Body of pancreas (tissue), 4 donors: ENCODE data around the gene ZC3H7B.

ENCODE experiments used
- CTCF ChIP-seq, 7 experiments: fragments of 450-650 bp in 4 of 7; fragments of 200-600 bp in 3 of 7; sonication (generic) in 3 of 7; IDR thresholded peaks; one replicate each; pipeline ENCODE4 v1.5.1; 2016 to 2019; ENCODE audit warnings: antibody characterized with exemption in 7 of 7
- POLR2A ChIP-seq, 3 donors: fragments of 450-650 bp; IDR thresholded peaks; one replicate each; pipeline ENCODE4 v1.6.1; 2016; ENCODE audit warnings: antibody characterized with exemption in 3 of 3, mild to moderate bottlenecking in 2 of 3

GRCh38 chr22:41261541-41262249 is 39.6 kb upstream of the ZC3H7B start:
- no peak for TF ChIP-seq CTCF (IDR thresholded peaks at IDR 0.05)
- no peak for TF ChIP-seq POLR2A (IDR thresholded peaks at IDR 0.05)
